Measurements from ENCODE around the gene UTP25.
"Not testable (repeated sequence)": the region's sequence is repeated elsewhere in the genome, so short reads cannot be mapped to it uniquely, and the experiment has no call there.

Gene UTP25, protein sequence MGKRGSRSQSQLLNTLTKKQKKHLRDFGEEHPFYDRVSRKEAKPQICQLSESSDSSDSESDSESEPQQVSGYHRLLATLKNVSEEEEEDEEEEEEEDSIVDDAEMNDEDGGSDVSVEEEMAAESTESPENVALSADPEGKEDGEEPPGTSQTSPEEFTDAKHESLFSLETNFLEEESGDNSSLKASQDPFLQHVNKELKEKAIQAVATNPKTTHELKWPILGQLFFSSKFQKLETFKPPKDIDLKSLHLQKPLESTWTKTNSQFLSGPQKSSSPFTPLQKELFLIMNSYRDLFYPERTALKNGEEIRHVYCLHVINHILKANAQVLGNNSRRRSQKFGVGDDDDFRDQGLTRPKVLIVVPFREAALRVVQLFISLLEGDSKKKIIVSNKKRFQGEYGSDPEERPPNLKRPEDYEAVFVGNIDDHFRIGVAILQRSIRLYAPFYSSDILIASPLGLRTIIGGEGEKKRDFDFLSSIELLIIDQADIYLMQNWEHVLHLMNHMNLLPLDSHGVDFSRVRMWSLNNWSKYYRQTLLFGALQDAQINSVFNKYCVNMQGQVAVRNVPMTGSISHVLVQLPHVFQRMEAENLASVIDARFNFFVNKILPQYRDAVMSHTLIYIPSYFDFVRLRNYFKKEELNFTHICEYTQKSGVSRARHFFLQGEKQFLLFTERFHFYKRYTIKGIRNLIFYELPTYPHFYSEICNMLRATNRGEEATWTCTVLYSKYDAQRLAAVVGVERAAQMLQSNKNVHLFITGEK

DNA sequence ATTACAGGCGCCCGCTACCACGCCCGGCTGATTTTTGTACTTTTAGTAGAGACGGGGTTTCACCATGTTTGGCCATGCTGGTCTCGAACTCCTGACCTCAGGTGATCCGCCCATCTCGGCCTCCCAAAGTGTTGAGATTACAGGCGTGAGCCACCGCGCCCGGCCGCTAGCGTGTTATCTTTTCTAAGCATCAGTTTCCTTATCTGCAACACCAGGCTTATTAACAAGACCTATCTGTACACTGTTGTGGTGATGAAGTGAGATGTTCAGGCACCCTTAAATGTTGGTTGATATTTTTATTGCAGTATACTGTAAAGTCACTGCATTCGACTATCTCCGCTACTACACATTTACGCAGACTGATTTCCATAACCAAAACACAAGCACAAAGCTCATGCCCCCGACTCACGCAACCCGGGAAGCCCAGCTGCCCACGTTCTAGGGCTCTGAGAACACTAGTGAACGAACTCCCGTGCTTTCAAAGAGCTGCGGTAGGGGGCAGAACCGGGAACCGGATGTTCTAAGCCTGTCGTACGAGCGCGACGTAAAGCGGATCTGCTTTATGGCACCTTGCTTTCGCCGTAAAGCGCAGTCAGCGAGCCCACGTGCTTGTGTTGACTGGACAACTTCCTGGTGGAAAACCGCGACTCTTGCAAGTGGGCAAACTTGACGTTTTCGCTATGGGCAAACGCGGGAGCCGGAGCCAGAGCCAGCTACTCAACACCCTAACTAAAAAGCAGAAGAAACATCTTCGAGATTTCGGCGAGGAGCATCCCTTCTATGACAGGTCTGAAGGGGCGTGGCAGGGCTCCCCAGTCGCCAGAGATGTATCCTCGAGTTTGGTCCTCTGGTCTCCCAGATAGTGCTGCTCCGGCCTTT is at the start of gene UTP25:
Gene UTP25 (plus strand): TSS at position 589 of the 879 bp plus-strand sequence. CDS start 92 bp downstream, at position 681.
- peak; percentile 91 for DNase-seq (ENCODE audit: low read depth)

DNA sequence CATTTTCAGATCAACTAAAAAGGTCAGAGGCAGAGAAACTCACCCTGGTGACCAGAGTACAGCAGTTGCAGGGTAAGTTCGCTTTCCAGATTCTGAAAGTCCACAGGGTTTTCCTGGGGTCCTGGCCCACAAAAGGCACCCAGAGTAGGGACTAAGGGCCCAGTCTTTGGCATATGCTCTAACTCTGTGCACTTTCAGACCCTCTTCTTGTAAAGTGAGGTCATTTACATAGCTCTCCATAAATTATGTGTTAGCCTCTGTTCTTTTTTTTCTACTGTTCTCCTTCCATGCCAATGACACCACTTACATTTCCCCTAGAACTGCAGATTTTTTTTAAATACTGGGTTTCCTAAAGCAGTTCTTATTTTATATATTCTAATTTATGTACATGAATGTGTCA is 49.7 kb upstream of the UTP25 start:
- DNase-seq (ENCODE audit: low read depth), result no peak

DNA sequence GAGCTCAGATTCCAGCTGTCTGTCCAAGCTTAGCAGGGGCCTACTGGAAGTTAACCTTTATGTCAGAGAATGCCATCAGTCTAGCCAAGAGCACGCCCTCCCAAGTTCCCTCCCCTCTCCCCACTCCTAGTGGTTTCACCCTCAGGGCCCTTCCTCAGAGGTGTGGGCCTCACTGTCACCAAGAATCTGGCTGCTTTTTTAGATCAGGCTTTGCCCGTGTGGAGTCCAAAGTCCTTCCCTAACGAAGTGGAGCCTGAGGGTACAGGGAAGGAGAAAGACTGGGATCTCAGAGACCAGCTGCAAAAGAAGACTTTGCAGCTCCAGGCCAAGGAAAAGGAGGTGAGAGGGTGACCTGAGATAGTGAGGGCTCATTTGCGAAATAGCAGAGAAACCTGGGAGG is 47.5 kb upstream of the UTP25 start:
- no peak for DNase-seq (ENCODE audit: low read depth)

DNA sequence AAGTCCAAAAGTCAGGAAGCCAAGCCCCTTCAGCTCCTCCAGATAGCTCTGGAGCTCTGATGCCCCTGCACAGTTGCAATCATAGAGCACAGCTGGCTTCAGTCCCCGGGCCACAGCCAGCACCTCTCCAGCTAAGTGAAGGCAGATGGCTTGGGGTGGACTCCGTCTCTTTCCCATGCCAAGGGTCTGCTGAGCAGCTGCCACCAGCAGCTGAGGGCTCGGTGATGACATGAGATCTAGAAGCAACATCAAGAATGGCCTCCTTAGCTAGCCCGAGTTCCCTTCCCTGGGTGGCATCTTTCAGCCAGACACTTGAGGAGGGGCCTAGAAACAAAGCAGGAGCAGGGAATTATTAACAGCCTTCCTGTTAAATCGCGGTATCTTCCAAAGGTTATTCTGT is 44.4 kb upstream of the UTP25 start:
- DNase-seq (ENCODE audit: low read depth), result no peak

DNA sequence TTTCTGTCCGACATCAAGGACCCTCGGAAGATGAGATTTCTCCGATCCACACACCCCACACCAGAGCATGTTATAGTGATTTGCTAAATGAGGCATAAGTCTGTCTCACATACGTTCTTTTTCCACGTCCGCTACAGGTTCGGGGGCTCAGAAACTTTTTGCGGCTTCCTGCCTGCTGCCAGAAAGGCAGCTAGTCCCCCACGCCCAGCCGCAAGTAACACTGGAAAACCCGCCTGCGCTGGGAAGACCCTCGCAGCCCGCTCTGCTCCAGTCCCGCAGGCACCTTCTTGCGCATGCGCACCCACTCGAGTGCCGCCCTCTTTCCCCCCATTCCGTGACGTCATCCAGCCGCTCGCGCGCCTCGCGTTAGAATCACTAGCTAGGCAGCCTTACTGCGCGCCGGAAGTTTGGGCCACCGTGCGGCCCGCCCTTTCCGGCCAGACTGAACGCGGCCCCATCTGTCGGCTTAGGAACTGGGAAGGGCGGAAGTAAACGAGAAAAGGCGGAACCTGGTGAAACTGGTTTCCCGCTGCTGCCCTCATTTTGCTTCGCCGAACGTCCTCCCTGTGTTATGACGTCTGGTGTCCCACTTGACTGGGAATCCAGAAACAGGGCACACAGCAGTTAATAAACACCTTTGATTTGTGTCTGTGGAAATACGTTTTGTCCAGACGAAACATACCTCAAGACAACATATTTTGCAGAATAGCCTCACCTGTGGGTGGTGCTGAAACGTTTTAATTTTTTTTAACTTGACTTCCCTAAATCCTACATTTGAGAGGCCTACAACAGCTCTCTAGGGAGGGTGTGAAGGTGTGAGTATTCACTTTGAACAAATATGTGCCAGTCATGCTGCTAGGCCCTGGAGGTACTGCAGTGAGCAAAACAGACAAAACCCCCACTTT is 43.3 kb upstream of the UTP25 start, which contains the start of gene C1orf74:
Gene C1orf74 (minus strand): TSS at position 295 of the 905 bp plus-strand sequence. CDS start 925 bp downstream, outside the sequence.
- DNase-seq (ENCODE audit: low read depth), result peak; percentile 99

DNA sequence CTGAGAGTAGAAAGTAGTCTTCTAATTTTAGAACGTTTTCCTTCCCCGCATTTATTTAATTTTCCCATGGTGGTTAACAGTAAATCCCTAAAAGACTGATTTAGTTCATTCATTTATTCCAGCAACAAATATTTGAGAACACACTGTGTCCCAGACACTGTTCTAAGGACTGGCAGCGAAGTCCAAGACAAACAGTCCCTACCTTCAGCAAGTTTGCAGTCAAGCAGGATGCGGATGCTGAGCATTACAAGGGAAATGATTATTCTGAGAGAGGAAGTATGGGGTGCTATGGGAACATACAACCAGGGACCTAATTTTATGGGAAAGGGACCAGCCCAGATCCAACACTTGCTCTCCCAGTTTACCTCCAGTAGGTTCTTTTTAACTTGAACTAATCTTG is 42.2 kb upstream of the UTP25 start:
- DNase-seq (ENCODE audit: low read depth), result no peak

DNA sequence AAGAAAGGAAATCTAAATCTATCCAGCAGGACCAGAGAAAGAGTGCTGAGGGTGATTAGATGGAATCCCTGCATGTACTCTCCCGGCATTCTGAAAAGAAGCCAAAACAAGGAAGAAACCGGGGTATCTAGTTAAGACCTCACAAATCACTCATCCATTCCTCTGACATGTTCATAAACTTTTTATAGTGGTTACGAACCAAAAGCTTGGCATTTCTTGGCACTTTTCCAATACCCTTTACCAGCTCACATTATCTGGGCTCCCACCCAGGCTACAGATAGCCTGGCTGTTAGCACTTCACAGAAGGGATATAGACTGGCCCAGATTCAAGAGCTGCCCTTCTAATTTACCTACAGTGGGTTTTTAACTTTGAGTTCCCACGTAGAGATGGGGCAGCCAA is 41.6 kb upstream of the UTP25 start:
- no peak for DNase-seq (ENCODE audit: low read depth)

DNA sequence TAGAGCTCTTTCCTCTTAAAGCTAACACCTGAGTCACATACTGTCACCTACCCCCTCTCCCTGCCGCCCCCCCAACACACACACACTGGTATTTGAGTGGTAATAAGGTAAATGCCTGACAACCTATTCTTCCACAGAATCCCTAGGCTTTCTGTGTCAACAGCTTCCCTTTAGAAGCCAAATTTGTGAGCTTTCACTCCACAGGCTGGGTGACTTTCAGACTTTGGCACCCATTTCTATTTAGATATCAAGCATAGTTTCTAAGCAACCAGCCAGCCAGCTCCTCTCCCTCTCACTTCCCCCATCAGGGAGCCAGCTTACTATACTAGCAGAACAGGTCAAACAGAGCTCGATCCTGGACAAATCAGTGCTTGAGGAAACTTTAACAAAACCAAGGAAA is 40.2 kb upstream of the UTP25 start:
- no peak for DNase-seq (ENCODE audit: low read depth)

DNA sequence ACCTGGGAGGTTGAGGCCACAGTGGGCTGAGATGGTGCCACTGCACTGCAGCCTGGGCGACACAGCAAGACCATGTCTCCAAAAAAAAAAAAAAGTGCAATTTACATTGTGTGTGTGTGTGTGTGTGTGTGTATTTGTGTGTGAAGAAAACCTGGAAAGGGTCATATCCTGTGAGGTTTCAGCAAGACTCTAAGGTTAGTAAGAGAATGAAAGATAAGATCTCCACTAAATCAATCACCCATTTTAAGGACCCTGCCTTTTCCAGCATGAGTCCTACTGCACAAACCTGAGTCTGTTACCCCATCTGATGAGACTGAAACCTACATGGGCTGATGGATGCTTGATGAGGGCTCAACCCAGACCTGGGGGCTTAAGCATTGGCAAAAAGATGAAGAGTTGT is 38.5 kb upstream of the UTP25 start:
- no peak for DNase-seq (ENCODE audit: low read depth)

DNA sequence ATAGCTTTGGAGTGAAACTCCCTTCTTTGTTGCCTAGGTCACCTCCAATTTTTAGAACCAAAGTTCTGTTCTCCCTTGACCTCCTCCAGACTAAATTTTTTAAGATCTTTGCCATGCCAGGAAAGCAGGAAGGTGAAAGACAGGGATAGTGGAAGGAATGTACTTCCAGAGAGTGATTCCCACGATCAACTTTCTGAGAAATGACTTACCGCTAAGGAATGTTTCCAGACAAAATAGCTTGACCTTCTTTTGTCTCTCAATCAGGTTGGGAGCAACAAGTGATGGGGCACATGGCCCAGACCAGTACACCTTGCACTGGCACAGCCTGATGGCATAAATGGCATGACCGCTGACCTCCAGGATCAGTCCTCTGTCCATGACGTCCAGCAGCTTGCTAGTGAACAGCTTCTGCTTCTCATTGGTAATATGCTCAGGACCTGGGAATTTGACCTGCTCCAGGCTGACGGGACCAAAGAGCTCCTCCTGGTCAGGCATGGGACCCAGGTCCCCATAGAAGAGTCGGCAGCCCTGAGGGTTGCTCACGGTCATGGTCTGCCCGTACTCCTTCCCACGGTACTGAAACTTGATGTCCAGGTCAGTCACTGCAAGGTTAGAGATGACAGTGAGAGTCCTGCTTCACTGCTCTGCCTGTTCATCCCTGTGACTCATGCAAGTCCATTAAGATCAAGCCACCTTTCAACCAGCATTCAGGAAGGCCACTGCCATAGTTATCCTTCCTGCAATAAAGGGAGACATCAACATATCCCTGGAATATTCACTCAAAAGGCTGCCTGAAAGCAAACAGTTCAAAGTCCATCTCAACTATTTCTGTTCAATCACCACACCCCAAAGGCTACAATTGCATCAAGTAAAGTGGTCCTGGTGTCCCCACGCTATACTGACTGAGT is 37.2 kb upstream of the UTP25 start:
- no peak for DNase-seq (ENCODE audit: low read depth)

DNA sequence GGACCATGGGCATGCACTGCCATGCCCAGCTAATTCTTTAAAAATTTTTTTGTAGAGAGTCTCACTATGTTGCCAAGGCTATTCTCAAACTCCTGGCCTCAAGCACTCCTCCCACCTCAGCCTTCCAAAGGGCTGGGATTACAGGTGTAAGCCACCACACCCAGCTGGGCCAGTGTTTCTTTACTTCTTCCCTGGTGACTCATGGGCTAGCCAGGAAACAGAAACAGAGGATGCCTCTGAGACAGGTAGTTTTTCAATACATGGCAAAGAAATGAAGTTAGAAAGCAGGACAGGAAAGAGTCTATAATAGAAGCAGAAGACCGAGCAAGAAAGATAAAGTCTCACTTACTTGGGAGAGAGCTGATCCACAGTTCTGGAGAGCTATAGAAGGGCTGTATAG is 35.9 kb upstream of the UTP25 start:
- DNase-seq (ENCODE audit: low read depth), result no peak

DNA sequence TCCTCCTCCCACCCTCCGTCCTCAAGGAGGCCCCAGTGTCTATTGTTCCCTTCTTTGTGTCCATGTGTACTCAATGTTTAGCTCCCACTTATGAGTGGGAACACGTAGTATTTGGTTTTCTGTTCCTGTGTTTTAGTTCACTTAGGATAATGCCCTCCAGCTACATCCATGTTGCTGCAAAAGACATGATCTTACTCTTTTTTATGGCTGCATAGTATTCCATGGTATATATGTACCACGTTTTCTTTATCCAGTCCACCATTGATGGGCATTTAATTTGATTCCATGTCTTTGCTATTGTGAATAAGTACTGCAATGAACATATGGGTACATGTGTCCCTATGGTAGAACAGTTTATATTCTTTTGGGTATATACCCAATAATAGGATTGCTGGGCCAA is 34.1 kb upstream of the UTP25 start:
- DNase-seq (ENCODE audit: low read depth), result not testable (repeated sequence)

DNA sequence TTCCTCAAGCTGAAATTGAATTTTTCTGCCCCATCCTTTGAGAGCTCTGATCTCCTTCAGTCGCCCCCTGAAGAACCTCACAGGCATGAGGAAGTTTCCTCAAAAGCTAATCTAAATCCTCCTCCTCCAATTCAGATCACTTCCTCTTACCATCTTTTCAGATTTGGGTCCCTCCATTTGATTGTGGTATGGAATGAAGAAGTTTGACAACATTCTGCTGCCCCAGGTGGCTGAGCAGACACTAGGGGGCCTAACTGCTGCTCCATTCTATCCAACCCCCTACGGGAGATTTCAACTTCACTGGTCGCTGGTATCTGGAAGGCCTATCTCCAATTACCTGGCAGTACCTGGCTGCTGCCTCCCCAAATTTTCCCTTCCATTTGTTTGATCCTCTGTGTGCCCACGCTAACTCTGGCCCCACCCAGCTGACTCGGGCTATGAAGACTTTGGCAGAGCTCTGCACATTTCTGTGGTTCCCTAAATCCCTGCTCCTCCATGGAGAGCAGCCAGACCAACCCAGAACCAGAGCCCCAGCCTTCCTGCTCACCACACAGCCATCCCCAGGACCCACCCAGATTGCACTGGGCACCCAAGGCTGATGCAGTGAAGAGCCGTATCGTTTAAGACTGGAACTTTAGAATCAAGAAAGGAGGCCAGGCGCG is 29.7 kb upstream of the UTP25 start:
- no peak for DNase-seq (ENCODE audit: low read depth)

DNA sequence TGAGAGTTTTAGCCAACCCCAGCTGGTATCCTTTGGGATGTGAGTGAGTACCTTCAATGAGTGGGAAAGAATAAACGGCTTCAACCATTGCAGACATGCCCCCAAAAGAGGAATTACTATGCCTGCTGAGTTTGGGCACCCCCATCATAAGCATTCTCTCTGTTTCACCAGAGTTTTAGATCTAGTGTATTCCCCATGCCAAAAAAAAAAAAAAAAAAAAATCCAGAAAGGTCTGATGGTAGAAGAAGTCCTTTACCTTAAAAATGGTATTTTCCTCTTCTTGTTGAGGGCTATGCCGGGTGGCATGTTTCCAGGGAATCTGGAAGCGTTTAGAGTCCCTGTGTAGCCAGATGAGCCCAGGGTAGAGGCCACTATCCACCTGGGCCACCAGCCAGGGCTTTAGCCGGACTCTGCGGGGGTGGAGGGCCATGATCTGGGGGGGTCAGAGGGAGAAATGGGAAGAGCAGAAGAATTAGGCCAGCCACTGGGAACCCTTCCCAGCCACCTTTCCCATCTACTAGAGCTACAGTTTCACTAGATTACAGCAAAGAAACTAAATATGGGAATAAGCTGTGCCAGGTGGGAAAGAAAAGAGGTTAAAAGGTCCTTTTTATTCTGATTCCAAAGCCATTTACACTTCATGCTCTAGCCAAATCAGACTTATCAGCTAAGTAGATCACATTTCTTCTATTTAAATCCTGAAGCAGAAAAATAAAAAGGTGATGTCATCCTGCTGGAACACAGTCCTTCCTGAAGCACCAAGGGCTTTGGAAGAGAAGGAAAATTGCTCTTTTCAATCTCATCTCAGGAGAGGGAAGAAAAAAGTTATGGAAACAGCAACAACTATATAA is 26.6 kb upstream of the UTP25 start:
- DNase-seq (ENCODE audit: low read depth), result no peak

DNA sequence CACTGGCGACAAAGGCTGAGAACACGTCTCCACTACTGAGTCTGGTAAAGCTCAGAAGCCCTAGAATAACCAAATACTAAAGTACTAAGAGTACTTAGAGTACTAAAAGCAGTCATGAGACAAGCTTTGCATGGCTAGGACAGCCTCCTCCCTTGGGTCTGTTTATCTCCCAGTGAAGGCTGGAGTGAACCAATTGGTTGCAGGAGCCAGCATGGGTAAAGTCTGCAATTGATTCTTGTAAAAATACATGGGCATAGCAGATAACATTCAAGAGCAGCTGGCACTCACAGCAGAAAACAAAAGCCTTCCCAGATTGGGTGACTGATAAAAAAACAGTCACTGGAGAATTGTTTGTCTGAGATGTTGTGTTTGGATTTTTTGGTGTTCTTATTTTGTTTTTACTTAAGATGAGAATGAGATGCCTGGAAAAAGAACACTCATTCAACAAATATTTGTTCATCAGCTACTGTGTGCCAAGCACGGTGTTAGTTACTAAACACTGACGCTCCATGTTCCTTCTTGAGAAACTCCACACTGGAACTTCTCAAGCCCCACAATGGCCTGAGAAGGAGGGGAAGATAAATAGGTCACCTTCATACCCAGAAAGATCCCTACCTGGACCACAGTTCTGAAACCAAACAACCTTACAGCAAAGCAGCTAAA is 25.5 kb upstream of the UTP25 start:
- no peak for DNase-seq (ENCODE audit: low read depth)

DNA sequence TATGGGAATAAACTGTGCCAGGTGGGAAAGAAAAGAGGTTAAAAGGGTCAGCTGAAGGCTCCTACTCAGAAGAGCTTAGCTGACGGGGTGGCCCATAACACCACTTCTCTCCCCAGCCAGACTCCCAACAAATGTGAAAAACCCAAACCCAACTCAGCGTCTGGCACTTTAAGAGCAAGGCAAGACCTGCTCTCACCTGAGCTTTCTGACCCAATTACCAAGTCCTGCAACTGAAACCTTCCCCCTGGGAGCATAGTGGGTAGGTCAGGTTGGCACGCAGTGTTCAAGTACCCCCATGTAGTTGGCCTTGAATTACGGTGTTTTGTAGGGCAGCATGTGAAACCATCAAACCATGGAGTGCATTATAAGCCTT is 25.0 kb upstream of the UTP25 start:
- no peak for DNase-seq (ENCODE audit: low read depth)

DNA sequence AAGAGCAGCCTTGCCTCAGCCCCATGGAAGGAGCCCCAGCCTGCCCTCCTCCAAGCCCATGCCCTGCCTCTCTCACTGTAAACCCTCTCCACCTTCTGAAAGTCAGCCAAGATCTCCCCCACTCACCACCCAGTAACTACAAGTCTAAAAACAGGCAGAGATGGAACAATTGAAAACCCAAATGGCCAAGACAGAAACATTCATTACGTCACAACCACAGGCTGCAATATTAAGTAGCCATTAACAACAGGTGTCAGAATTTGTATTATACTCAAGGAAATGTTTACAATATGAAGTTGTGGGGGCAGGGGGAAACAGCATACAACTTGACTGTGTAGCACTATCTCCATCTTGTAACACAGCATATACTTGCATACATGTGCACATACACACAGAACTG is 24.2 kb upstream of the UTP25 start:
- no peak for DNase-seq (ENCODE audit: low read depth)

DNA sequence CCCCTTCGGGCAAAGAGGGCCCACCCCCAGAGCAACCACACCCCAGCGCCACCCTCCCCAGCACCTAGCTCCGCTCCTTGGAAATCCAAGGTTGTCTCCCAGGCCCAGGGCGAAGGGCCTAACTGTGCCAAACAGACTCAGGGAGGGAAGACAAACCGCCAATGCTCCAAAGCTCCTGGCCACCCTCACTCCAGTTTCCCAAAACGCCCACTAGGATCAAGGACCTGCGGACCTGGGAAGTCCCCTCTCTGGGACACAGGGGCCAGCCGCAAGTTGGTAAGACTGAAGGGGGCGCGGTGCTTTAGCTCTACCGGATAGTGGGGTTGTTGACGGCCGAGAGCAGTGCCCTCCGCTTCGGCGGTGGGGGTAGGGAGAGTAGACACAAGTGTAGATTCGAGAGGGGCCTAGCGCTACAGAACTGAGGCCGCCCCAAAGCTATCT is 22.4 kb upstream of the UTP25 start:
- DNase-seq (ENCODE audit: low read depth), result no peak
